ENCODE data around the gene PPP1R14C. TPM values are rescaled to one million over a fixed set of nuclear protein-coding genes. Genes with fewer than 3 reads are reported as not detected.

The PPP1R14C gene
- total RNA-seq, 1 donor from 2014 or later = not detected

DNA sequence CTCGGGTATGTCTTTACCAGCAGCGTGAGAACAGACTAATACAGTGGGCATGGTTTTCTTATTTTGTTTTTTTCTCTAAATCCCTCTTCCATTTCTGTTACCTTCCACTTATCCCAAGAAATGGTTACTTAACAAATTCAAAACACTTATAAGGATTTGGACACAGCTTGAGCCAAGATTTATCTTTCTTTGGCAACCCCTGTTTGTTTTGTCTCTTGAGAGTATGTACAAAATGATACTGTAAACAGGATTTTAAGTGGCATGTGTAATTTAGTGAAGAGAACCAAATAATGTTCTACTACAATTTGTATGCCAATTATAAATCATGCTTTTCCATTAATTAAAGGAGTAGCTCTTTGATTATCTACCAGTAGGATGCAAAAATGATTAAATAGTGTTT lies 51.4 kb downstream of the PPP1R14C start:
- DNase-seq (ENCODE audit: low read depth) = no peak

DNA sequence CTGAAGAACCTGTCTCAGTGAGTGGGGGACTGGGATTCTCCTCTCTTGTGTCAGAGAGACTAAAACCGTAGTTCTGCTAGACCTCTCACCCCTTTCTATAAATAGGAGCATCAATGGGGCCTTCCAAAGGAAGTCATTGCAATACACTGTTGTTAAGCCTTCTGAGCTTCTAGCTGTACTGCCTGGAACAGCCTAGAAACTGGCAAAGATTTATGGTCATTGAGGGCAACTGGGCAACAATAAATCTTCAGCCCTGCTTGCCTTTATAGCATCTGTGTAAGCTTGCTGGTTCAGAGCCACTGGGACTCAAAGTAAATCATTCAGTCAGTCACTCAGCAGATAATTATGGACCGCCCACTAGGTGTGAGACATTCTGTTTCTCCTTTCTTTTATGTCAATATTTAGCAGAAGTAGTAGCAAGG lies 53.2 kb downstream of the PPP1R14C start:
- DNase-seq (ENCODE audit: low read depth) = no peak

DNA sequence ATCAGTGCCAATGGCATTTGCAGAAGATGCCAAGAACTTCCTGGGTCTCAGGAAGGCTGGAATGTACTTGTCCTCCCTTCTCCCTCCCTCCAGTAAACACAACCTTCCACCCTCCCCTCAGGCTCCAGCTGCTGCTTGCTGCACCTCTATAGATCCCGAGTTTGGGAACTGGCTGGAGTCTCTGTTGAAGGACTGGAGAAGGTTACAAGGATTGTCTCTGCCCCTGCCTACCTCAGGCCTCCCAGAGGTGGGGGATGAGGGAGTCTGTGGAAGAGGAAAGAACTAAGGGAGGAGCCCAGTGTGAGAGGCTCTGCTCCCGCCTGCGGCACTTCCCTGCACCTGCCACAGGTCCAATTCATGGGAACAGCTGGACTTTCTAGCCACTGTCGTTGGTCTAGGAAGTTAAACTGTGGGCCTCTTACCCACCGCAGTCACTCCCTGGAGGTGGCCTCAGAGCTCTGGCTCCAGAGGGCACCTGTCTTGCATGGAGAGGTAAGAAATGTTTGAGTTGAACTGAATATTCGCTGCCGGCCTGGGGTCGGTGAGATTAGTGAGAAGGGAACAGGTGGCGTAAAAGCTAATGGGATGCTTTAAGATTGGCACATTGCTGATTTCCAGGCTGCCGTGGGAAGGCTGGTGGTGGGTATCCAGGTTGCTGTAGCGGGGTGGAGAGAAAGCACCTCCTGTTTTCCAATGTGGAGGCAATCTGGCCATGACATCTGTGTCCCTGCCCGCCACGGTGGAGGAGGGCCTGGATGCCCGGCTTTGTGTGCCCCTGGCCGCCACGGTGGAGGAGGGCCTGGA lies 54.3 kb downstream of the PPP1R14C start:
- no peak for DNase-seq (ENCODE audit: low read depth)

DNA sequence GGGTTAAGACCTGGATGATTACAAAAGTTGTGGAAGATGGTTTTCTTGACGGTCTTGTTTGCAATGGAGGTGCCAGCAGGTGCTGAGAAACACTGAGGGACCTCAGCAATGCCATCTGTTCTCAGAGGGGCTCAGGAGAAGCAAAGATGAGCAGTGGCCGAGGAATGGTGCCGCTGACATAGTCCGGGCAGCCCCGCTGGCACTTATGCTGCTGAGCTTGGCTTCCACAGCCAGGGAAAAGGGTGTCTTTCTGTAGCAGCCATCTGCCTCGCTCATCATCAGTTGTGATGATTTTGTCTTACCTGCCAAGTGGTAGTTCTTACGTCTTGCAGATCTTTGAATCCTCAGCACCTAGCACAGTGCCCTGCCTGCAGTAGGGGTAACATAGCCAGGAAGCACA lies 55.7 kb downstream of the PPP1R14C start:
- no peak for DNase-seq (ENCODE audit: low read depth)

DNA sequence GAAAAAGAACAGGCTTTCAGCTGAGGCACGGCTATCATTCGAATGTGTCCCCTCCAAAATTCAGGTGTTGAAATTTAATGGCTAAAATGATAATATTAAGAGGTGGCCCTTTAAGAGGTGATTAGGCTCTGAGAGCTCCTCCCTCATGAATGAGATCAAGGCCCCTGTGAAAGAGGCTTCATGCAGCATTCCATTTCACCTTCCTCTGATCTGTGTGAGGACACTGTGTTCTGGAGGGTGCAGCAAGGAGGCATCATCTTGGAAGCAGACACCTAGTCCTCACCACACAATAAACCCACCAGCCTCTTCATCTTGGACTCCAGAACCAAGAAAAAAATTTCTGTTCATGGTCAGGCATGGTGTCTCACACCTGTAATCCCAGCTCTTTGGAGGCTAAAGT lies 56.4 kb downstream of the PPP1R14C start:
- DNase-seq (ENCODE audit: low read depth) = no peak

DNA sequence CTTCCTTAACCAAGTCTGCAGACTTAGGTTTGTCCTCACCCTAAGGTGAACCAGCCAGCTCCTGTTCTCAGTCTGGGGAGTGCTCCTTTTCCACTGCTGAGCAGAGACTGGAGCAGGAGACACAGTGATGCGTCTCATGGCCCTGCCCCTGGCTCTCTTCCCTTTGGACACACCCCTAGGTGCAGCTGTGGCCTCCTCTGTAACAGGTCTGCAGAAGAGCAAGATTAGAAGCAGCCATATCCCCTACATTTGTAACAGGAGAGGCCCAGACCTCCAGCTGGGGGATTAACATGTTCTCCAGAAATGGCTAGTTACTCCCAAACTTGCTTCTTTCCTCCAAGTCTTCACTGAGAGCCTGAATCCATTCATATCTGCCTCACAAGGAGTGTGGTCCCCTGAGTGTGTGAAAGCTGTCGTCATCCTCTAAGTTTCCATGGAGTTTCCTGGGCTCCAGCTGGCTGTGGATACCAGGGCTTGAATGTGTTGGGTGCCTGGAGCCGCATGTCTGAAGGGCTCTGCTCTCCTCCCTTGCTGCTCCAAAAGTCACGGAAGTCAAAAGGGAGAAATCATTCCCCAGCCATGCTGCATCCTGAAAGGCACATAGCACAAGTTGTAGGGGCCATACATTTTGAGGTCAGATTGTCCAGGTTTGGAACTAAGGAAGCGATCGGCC lies 57.7 kb downstream of the PPP1R14C start:
- no peak for DNase-seq (ENCODE audit: low read depth)

DNA sequence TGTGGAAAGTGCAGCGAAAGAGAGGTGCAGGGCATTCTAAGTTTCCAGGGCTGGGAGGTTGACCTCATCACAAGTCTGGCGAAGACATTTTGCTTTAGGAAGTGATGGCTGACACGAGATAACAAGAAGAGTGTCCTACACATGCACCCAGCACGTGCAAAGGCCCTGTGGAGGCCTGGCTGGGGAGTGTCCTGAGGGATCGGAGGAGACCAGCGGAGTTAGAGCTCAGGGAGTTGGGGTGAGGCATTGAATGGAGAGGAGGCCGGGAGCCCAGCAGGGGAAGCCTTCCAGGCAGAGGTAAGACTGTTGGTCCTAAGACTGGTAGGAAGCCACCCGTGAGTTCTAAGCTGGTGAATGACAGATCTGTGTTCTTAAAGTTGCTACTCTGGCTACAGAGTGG lies 58.4 kb downstream of the PPP1R14C start:
- DNase-seq (ENCODE audit: low read depth) = no peak

DNA sequence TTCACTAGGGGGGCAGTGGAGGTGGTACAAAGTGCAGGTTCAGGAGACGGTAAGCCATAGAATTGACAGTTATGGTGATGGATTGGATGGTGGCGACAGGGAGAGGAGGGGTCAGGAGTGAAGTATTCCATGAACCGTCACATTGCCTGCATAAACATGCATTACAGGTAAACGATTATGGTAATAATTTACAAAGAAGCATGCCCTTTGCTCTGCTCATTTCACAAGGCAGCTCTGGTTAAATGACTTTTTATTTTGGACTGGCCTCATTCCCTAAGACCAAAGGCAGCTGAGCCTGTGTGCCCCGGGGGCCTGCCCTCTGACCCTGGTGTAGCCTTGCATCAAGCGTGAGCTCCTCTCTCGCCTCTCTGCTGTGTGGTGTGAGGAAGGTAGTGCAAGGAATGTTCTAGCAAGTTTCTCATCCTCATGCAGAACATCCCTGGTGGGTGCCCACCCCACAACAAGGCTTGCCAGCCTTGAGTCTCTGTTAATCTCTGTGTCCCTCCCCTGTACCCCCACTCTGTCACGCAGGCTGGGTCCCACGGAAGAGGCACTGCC lies 59.0 kb downstream of the PPP1R14C start:
- no peak for DNase-seq (ENCODE audit: low read depth)

DNA sequence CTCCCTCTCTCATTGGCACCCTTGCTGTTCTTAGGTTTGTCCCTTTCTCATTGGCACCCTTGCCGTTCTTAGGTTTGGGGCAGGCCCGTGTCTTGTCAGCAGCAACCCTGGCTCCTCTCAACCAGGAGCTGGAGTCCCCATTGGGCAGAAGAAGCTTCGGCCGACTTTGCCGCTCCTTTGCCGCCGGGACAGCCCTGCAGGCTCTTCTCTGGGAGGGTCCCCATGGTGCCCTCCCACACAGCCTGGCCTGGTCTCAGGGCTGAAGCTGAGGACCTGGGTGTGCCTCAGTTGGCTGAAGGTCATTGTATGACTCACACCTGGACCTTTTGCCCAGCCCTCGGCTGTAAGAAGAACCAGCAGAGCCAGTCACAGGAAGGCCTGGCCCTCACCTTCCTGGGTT lies 59.6 kb downstream of the PPP1R14C start:
- DNase-seq (ENCODE audit: low read depth) = no peak

DNA sequence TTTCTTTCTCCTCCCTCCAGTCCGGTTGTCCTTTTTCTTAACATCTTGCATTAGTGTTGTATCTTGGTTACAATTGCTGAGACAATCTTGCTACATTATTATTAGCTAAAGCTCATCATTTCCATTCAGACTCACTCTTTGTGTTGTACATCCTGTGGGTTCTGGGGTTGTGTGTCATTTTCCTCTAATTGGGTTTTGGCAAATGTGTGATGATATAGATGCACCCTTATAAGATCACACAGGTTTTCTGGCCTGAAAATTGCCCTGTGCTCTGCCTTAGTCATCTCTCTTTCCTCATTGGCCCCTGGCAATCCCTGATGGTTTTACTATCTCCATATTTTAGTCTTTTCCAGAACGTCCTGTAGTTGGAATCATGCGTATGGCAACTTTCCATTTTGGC lies 60.1 kb downstream of the PPP1R14C start:
- no peak for DNase-seq (ENCODE audit: low read depth)

DNA sequence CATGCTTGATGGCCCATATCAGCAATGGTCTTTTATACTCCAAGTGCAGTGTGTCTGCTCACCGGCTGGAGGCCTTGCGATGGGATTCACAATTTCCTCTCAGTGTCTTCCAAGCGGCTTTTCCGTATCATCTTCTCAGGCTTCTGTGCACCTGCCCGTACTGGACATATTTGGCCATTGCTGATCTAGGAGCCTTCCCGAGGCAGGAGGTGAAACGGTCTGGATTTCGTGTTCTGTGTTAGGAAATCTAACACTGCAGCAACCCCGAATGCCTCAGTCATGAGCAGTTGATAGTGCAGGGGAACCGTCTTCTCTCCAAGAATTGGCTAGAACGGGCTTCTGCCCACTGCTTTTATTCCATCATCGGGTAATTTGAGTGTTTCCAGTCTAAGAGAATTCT lies 60.5 kb downstream of the PPP1R14C start:
- DNase-seq (ENCODE audit: low read depth) = no peak

DNA sequence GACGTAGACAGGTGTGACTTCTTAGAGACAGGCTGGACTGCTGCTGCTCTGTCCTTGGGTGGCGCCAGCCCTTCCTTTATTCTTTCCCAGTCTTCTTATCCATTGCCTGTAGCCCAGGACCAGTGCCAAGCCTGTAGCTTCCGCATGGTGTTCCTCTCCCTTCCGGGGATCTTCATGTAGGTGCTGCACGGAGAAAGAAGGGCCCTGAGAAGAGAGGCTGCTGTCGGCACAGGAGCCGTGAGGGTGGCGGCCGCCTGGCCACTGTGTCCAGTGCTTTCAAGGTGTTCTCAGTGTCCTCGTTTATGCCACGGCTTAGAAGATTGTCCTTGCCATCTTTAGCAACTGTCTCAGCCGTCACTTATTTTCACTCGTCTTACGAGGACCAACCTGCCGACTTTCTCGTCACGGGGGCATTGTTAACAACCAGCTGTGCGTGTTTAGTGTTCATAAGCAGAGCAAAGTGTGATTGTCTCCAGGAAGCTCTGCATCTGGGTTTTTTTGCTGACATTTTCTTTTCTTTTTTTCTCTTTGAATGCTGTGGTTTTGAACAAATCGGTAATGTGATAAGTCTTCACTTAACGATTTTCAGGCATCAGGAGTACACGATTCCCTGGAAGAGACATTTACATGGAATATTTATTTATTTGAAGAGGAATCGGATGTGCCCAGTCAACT lies 61.2 kb downstream of the PPP1R14C start:
- DNase-seq (ENCODE audit: low read depth) = no peak

DNA sequence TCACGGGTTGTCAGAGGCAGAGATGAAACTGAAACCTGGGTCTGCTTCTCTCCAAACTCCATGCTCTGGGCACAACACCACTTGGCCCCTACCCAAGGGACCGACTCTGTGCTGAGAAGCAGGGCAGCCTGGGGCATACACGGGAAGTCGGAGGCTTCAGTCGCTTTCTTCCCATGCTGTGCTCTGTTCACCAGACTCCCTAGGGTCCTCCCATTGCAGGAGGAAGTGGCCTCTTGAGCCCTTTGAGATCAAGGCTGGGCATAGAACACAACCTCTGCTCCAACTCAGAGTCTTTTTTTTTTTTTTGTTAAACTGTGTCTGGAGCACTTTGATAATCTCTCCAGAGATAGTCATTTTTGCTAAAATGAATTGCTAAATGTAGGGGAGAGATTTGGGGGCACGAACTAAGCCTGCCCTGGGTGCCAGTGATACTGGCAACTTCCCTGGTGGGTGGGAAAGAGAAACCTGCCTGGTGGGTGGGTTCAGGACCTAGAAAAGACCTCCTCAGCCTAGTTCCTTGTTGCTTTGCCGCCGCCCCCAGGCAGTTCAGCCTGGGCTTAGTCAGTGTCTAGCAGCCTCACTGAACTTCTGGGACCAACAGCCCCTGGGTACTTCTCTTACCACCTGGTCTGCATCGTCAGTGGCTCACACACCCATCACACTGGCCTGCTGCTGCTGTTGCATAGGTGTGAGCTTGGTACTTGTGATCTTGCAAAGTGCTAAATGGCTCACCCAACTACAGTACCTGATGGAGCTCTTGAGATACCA lies 62.0 kb downstream of the PPP1R14C start:
- no peak for DNase-seq (ENCODE audit: low read depth)

DNA sequence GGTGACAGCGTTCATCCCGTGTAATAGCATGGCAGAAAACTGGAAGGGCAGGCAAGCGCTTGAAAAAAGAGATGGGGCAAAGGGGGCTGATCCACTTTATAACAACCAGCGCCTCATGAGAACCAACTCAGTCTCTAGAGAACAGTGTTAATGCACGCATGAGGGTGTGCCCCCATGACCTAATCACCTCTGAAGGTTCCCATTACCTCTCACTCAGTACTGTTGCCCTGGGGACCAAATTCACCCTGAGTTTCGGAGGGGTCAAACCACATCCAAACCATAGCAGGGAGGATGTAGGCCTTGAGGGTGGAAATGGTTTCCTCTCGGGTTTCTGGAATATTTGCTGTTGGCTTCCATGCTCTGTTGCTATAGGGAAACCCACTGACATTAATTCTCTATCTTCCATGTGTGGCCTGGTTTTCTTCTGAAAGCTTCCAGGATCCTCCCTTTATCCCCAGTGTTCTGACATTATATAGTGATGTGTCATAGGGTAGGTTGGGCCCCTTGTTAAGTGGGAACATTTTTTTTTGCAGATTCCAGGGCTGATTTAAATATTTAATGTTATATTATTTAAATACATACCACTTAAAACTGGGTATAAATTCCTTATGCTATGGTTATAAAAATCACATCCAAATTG lies 65.2 kb downstream of the PPP1R14C start:
- no peak for DNase-seq (ENCODE audit: low read depth)

DNA sequence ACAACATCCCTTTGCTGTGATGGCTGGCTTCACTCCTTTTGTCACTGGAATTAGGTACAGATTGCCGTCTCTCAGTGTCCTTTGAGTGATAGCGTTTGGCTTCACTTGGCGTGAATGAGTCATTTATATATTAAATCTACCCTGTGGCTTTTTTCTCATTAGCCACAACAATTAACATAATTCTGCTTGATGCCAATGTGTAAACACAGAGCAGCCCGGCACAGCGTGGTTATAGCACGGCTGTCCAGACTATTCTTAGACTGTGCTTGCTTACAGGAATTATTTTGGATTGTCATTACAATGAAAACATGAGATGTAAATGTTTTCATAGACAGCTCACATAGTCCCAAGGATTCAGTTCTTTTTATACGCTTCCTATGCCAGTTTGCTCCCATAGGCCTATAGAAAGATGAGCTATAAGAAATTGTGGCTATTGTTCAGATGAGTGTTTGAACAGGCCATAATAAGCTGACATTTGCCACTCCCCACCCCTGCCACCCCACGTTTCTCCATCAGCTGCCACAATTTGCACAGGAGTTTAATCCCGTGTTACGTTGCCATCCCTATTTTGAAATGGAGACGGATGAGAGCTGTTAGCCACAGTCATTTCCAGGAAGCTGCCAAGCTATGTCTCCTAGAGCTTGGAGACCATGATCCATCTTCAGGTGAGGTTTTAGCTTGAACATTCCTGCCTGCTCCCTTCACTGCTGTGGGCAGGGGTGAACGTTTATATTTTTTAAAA lies 65.9 kb downstream of the PPP1R14C start:
- peak; percentile 27 for DNase-seq (ENCODE audit: low read depth)

DNA sequence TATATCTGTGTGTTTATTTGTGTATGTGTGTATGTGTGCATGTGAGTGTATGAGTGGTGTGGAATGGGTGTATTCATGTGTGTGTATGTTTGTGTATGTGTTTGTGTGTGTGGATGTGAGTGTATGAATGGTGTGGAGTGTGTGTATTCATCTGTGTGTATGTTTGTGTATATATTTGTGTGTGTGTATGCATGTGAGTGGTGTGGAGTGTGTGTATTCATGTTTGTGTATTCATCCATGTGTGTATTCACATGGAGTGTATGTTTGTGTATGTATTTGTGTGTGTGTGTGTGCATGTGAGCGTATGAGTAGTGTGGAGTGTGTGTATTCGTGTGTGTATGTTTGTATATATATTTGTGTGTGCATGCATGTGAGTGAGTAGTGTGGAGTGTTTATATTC lies 66.6 kb downstream of the PPP1R14C start:
- no peak for DNase-seq (ENCODE audit: low read depth)

DNA sequence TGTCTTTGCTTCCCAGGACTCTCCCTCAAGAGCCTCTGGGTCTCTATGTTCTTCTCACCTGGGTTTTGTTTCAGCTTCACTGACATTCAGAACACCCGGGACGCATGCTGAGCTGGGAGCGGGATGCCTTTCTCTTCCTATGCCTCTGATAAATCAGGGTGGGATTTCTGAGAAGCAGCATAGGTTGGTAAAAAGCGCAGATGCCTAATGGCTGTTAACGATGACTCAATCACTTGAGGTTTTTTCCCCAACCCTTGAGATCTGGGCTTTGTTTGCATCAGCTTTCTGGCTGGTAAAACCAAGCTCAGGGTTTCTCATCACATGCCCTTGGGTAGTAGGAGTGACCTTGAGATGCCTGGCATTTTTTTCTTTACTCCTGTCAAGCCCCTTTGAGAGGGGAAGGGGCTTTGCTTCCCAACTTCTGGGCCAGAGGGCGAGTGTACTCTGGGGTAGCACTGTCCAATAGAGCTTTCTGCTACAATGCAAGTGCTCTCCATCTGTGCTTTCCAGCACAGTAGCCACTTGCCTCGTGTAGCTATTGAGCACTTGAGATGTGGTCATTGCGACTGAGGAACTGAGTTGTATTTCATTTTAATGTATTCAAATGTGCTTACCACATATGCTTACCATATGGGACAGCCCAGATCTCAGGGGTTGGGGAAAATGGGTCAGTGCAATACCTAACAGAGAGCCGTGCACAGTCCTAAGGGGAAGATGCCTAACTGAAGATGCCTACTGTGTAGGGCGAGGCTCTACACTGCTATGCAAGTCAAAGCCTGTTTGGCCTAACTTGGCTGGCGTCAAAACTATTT lies 69.1 kb downstream of the PPP1R14C start:
- DNase-seq (ENCODE audit: low read depth) = no peak

DNA sequence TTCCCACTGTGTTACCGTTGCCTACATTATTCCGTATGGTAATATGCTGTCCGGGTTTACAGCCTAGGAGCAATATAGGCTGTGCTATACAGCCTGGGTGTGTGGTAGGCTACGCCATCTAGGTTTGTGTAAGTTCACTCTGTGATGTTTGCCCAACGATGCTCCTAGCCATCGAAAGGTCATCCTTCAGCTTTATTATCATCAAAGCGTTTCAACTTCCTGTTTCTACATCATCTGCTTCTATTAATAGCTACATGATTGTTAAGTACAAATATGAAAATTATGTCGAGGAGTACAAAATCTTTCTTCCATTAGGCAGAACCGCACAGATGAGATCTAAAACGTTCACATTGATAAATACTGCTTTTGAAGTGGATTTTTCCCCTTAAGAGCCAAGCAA lies 69.9 kb downstream of the PPP1R14C start:
- no peak for DNase-seq (ENCODE audit: low read depth)

DNA sequence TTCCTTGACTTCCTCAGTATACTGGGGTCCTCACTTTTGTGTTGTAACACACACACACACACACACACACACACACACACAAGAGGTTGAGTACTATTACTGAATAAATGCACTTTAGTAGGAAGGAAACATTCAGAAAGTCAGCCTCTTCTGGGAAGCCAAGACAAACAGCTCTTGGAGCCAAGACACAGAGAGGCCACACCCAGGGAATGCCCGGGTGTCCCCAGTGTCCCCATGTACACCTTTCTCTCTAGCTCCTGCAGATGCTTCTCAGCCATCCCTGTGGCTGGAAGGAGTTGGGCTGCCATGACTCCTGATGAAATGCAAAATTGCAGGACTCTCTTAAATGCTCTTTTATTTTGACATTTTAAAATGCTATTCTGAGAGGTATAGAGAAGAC lies 70.5 kb downstream of the PPP1R14C start:
- DNase-seq (ENCODE audit: low read depth) = no peak

Measured in myocyte (in vitro differentiated cells).